Endothelial cell (in vitro differentiated cells): ENCODE measurements around the gene LAD1. TPM values are rescaled to one million over a fixed set of nuclear protein-coding genes. Genes with fewer than 3 reads are reported as not detected.

Experiments used
- DNase-seq: peaks from one replicate; pipeline ENCODE4 v3.0.0; 2021; ENCODE audit warnings: low spot score
- H3K27ac Mint-ChIP-seq: one replicate; pipeline ENCODE4 v1.8.0; 2021; ENCODE audit warnings: mixed read lengths, inconsistent platforms; ENCODE audit not compliant: unreplicated experiment
- H3K27me3 Mint-ChIP-seq: one replicate; pipeline ENCODE4 v1.8.0; 2021; ENCODE audit warnings: mild to moderate bottlenecking, moderate library complexity, mixed read lengths, inconsistent platforms; ENCODE audit not compliant: unreplicated experiment
- H3K36me3 Mint-ChIP-seq: one replicate; pipeline ENCODE4 v1.8.0; 2021; ENCODE audit warnings: mild to moderate bottlenecking, low read depth, mixed read lengths, inconsistent platforms; ENCODE audit not compliant: unreplicated experiment
- H3K4me1 Mint-ChIP-seq: one replicate; pipeline ENCODE4 v1.8.0; 2021; ENCODE audit warnings: mild to moderate bottlenecking, mixed read lengths, inconsistent platforms; ENCODE audit not compliant: unreplicated experiment
- H3K4me3 Mint-ChIP-seq: one replicate; pipeline ENCODE4 v1.8.0; 2021; ENCODE audit warnings: mild to moderate bottlenecking, mixed read lengths, inconsistent platforms; ENCODE audit not compliant: unreplicated experiment
- H3K9me3 Mint-ChIP-seq: one replicate; pipeline ENCODE4 v1.8.0; 2021; ENCODE audit warnings: mixed read lengths, inconsistent platforms; ENCODE audit not compliant: unreplicated experiment
- CTCF ChIP-seq: fragments of 200-600 bp; sonication (generic); IDR thresholded peaks from one replicate; pipeline ENCODE4 v1.5.0; 2021; ENCODE audit warnings: antibody characterized with exemption; ENCODE audit not compliant: unreplicated experiment
- total RNA-seq: library from RNA; stranded (reverse); fragmentation: NEBNext Ultra II Directional; extraction: Animal tissue kit (Norgen Biotek cat#: 25700); gene quantifications from one replicate; pipeline ENCODE4 v1.2.1, GENCODE V29; 2021; ENCODE audit not compliant: unreplicated experiment

LAD1 gene
- total RNA-seq, 1 donor from 2014 or later = 0.59 TPM

DNA sequence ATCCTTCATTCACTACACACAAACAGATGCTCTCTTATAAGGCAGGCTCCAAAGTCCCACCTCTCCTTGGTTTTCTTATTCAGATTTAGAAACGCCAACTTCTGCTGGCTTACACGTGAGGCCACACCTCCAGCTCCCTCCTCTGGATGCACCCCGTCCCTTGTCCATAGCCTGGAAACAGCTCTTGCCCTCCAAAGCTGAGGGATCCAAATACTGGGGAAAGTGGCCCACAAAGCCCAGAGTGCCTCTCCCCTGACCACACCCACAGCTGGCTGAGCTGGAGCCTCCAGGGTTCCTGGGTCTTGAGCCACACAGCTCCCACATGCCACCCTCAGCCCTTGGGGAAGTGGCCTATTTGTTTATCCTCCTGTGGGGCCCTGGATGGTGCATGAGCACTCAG lies 4.5 kb downstream of the LAD1 start:
- no peak for TF ChIP-seq CTCF
- Mint-ChIP-seq H3K4me3 (no peak overlapping the region), H3K36me3 (peaks cover 5% of the 10 kb centered on the region), H3K9me3 (no peaks in the 10 kb centered on the region), H3K27ac (no peak overlapping the region), H3K4me1 (no peaks in the 10 kb centered on the region), H3K27me3 (peaks cover 16% of the 10 kb centered on the region)
- no peak for DNase-seq

DNA sequence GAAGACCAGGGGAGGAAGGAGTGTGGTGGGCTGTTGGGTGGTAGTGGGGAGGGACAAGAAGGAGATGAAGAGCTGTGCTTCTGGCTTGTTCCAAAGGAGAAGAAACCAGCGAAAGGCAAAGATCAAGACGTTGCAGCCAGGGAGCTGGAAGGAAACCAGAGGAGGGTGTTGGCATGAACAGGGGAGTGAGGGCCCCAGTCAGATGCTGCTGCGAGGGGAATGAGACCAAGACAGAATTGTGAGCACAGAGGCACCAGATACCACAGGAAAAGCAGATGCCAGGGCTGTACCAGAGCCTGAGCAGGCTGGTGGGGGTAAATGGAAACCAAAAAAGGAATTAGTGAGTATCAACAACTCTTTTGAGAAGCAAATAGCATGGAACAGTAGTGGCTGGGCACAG lies 6.0 kb downstream of the LAD1 start:
- DNase-seq = no peak
- no peak overlapping the region for H3K27ac Mint-ChIP-seq
- no peaks in the 10 kb centered on the region for H3K4me1 Mint-ChIP-seq
- peaks cover 5% of the 10 kb centered on the region for H3K36me3 Mint-ChIP-seq
- H3K9me3 Mint-ChIP-seq = no peaks in the 10 kb centered on the region
- peaks cover 14% of the 10 kb centered on the region for H3K27me3 Mint-ChIP-seq
- no peak for TF ChIP-seq CTCF
- no peak overlapping the region for H3K4me3 Mint-ChIP-seq

GRCh38 chr1:201391651-201392511 lies 7.2 kb downstream of the LAD1 start:
- Mint-ChIP-seq H3K9me3 (no peaks in the 10 kb centered on the region), H3K36me3 (no peaks in the 10 kb centered on the region), H3K27me3 (peaks cover 11% of the 10 kb centered on the region), H3K4me1 (no peaks in the 10 kb centered on the region), H3K4me3 (no peak overlapping the region), H3K27ac (no peak overlapping the region)
- no peak for TF ChIP-seq CTCF
- DNase-seq = no peak

- Mint-ChIP-seq H3K4me1 (no peaks in the 10 kb centered on the region), H3K27ac (peak overlapping the region; percentile 1), H3K9me3 (no peaks in the 10 kb centered on the region), H3K27me3 (peaks cover 8% of the 10 kb centered on the region), H3K4me3 (no peak overlapping the region), H3K36me3 (no peaks in the 10 kb centered on the region)
- no peak for DNase-seq
- no peak for TF ChIP-seq CTCF
Observed at GRCh38 chr1:201391225-201391624, 7.9 kb downstream of the LAD1 start.

GRCh38 chr1:201389051-201389450 lies 10.1 kb downstream of the LAD1 start:
- Mint-ChIP-seq H3K4me3 (no peak overlapping the region), H3K9me3 (no peaks in the 10 kb centered on the region), H3K36me3 (no peaks in the 10 kb centered on the region), H3K27me3 (peaks cover 6% of the 10 kb centered on the region), H3K27ac (no peak overlapping the region), H3K4me1 (no peaks in the 10 kb centered on the region)
- no peak for DNase-seq
- no peak for TF ChIP-seq CTCF
